Gastrocnemius medialis (tissue), 4 donors: ENCODE data around the gene KLHDC7B. TPM values are rescaled to one million over a fixed set of nuclear protein-coding genes. Genes with fewer than 3 reads are reported as not detected.

Experiments used
- ATAC-seq, 2 donors: fragments of 150-250 bp; one replicate each; pipeline ENCODE4 v1.9.1; 2016
- DNase-seq, 2 donors: peaks; one replicate each; pipeline ENCODE4 v3.0.0-alpha.2; 2019
- H3K27ac ChIP-seq, 4 donors: fragments of 200-600 bp; sonication (generic); 1 replicate in 1 of 4; 2 replicates in 3 of 4; pipeline ENCODE4 v1.5.1; 2016 to 2018; ENCODE audit warnings: mild to moderate bottlenecking in 2 of 4, moderate library complexity in 1 of 4
- H3K27me3 ChIP-seq, 3 donors: fragments of 200-600 bp; sonication (generic) in 2 of 3; 1 replicate in 1 of 3; 2 replicates in 2 of 3; pipeline versions ENCODE4 v1.5.1 to v1.6.0; 2016 to 2019; ENCODE audit warnings: mild to moderate bottlenecking in 1 of 3, moderate library complexity in 1 of 3
- H3K36me3 ChIP-seq, 2 donors: fragments of 200-600 bp; sonication (generic) in 1 of 2; one replicate each; pipeline ENCODE4 v1.5.1; 2017 to 2018
- H3K4me1 ChIP-seq, 2 donors: fragments of 200-600 bp; sonication (generic) in 1 of 2; one replicate each; pipeline ENCODE4 v1.5.1; 2016 to 2017; ENCODE audit warnings: mild to moderate bottlenecking in 2 of 2
- H3K4me3 ChIP-seq, 4 donors: fragments of 200-600 bp; sonication (generic) in 3 of 4; 1 replicate in 1 of 4; 2 replicates in 3 of 4; pipeline ENCODE4 v1.5.1; 2016 to 2019; ENCODE audit warnings: mild to moderate bottlenecking in 2 of 4
- H3K9me3 ChIP-seq, 3 donors: fragments of 200-600 bp; sonication (generic) in 2 of 3; 1 replicate in 1 of 3; 2 replicates in 2 of 3; pipeline ENCODE4 v1.5.1; 2016 to 2019
- POLR2A ChIP-seq, 2 donors: fragments of 450-650 bp; IDR thresholded peaks; one replicate each; pipeline ENCODE4 v1.6.1; 2017; ENCODE audit warnings: antibody characterized with exemption in 2 of 2, mild to moderate bottlenecking in 2 of 2, moderate library complexity in 2 of 2
- in situ Hi-C, 4 donors: fragments of 200-750 bp; cut with MboI; loops; one replicate each; pipeline versions ENCODE4 v1.15.0 to v1.8.0; 2017; ENCODE audit warnings: low sequenced_read_pairs in 4 of 4
- intact Hi-C: fragments of 100-400 bp; cut with DNase I; formaldehyde crosslinking; loops from one replicate; pipeline ENCODE4 v1.15.1; 2023; ENCODE audit warnings: low total_unique reads
- total RNA-seq, 4 donors: library from RNA; depleted of rRNA; stranded (reverse); fragments of >200 nt; gene quantifications; one replicate each; pipeline versions ENCODE4 v1.1.0 to v1.2.3, GENCODE V29; 2016
- TF ChIP-seq, protein P1 (sequence below), 5 experiments: fragments of 450-650 bp in 3 of 5; fragments of 200-600 bp in 2 of 5; sonication (generic) in 2 of 5; IDR thresholded peaks in 4 of 5; conservative IDR thresholded peaks in 1 of 5; 1 replicate in 4 of 5; 2 replicates in 1 of 5; pipeline ENCODE4 v1.5.1; 2016 to 2019; ENCODE audit warnings: antibody characterized with exemption in 5 of 5, mild to moderate bottlenecking in 3 of 5, moderate library complexity in 3 of 5

KLHDC7B gene
- total RNA-seq, 4 donors from 2014 or later = not detected

DNA sequence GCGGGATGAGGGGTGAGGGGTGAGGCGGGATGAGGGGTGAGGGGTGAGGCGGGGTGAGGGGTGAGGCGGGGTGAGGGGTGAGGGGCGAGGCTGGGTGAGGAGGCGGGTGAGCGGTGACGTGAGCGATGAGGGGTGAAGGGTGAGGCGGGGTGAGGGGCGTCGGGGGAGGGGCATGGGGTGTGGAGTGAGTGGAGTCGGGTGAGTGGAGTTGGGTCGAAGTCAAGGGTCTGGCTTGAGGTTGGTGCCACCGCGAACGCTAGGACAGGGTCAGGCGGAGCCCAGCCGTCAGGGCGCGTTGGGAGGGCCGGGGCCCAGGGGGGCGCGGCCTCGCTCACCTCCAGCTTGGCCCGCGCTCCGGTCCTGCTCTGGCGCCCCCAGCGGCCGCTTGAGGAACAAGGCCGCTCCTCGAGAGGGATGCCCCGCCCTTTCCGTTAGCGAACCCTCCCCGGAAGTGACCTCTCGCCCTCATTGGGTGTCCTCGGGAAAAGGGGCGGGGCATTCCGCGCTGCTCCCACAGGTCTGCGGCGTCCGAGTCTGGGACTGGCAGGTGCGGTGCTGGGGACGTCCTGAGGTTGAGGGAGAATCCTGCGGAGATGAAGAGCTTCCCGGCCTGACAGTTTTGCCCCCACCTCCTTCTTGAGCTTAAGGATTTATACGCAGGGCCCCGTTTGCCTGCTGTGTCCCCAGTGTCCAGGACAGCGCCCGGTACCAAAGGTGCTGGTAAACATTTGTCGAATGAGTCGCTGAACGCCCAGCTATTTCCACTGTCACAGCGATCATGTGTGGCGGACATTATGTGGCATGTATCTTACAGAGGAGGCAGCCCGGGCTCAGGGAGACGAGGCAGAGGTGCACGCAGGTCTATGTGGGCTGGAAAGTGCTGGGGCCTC is 17.1 kb downstream of the KLHDC7B start, which contains the start of gene SYCE3:
SYCE3 (minus strand) TSS at position 397 of the 890 bp plus-strand sequence. CDS start 6,514 bp downstream, outside the sequence.
- Histone ChIP-seq H3K9me3 (no peaks in the 10 kb centered on the region), H3K4me1 (peaks cover 0 to 10% of the 10 kb centered on the region in 2 donors), H3K27me3 (no peaks in the 10 kb centered on the region), H3K4me3 (peak within 1 kb of the TSS; percentile 67 to 87 (median 68)), H3K36me3 (peaks cover 0 to 6% of the 10 kb centered on the region in 2 donors), H3K27ac (peak within 1 kb of the TSS; percentile 77 to 82 (median 81))
- DNase-seq (peak; percentile 96 to 97), ATAC-seq (peak; percentile 96 to 99)
- intact Hi-C loops = loop anchor here (1.0 kb wide), 1 partner anchor 20 kb away; the partner anchor contains the start of gene CHKB
- TF ChIP-seq POLR2A (IDR thresholded peaks at IDR 0.05) = peak; percentile 78 to 81
- TF ChIP-seq, protein P1, sequence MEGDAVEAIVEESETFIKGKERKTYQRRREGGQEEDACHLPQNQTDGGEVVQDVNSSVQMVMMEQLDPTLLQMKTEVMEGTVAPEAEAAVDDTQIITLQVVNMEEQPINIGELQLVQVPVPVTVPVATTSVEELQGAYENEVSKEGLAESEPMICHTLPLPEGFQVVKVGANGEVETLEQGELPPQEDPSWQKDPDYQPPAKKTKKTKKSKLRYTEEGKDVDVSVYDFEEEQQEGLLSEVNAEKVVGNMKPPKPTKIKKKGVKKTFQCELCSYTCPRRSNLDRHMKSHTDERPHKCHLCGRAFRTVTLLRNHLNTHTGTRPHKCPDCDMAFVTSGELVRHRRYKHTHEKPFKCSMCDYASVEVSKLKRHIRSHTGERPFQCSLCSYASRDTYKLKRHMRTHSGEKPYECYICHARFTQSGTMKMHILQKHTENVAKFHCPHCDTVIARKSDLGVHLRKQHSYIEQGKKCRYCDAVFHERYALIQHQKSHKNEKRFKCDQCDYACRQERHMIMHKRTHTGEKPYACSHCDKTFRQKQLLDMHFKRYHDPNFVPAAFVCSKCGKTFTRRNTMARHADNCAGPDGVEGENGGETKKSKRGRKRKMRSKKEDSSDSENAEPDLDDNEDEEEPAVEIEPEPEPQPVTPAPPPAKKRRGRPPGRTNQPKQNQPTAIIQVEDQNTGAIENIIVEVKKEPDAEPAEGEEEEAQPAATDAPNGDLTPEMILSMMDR (IDR thresholded peaks at IDR 0.05 in 4 of 5, conservative IDR thresholded peaks at IDR 0.05 in 1 of 5) = peak; percentile 95 to 98 (median 97)
- in situ Hi-C loops = no loop called here

- peak; percentile 27 to 46 for ATAC-seq
- DNase-seq = no peak
Measured at GRCh38 chr22:50563413-50564160, 17.9 kb downstream of the KLHDC7B start.

GRCh38 chr22:50564289-50564688 is 18.6 kb downstream of the KLHDC7B start:
- Histone ChIP-seq H3K36me3 (peaks cover 0 to 21% of the 10 kb centered on the region in 2 donors), H3K27ac (peak overlapping the region in 1 of 4 donors; percentile 82), H3K27me3 (no peaks in the 10 kb centered on the region), H3K4me3 (no peak overlapping the region), H3K9me3 (no peaks in the 10 kb centered on the region), H3K4me1 (peaks cover 0 to 10% of the 10 kb centered on the region in 2 donors)
- in situ Hi-C loops = no loop called here
- TF ChIP-seq, protein P1 (IDR thresholded peaks at IDR 0.05 in 4 of 5, conservative IDR thresholded peaks at IDR 0.05 in 1 of 5) = no peak
- no peak for TF ChIP-seq POLR2A (IDR thresholded peaks at IDR 0.05)
- intact Hi-C loops = no loop called here
- DNase-seq = no peak
- ATAC-seq = no peak

More at GRCh38 chr22:50563413-50564160, 17.9 kb downstream of the KLHDC7B start:
- H3K9me3 ChIP-seq = no peaks in the 10 kb centered on the region
- H3K36me3 ChIP-seq = peaks cover 0 to 14% of the 10 kb centered on the region in 2 donors
- no peaks in the 10 kb centered on the region for H3K27me3 ChIP-seq
- peak overlapping the region; percentile 77 to 82 (median 81) for H3K27ac ChIP-seq
- peaks cover 0 to 10% of the 10 kb centered on the region in 2 donors for H3K4me1 ChIP-seq
- intact Hi-C loops (no loop called here), in situ Hi-C loops (no loop called here)
- peak overlapping the region; percentile 67 to 87 (median 68) for H3K4me3 ChIP-seq
- no peak for TF ChIP-seq POLR2A (IDR thresholded peaks at IDR 0.05)
- TF ChIP-seq, protein P1 (IDR thresholded peaks at IDR 0.05 in 4 of 5, conservative IDR thresholded peaks at IDR 0.05 in 1 of 5) = no peak

DNA sequence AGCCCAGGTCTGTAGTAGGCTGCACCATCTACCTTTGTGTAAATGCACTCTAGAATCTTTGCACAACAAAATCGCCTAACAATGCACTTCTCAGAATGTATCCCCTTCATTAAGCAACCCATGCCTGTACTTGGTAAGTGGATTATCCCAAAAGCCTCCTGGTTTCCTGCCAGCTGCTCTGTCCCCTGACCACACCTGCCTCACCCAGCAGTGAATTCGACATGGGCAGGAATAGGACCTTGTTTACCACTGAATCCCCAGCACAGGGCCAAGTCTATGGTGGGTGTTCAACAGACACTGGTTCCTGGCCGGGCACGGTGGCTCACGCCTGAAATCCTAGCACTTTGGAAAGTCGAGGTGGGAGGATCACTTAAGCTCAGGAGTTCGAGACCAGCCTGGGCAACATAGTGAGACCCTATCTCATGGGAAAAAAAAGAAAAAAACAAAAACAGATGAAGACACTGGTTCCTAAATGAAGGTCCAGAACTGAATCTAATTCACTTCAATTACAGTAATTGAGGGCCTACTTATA is 22.1 kb downstream of the KLHDC7B start:
- DNase-seq (no peak), ATAC-seq (no peak)
- Histone ChIP-seq H3K36me3 (peaks cover 0 to 55% of the 10 kb centered on the region in 2 donors), H3K9me3 (no peaks in the 10 kb centered on the region), H3K4me1 (peaks cover 0 to 15% of the 10 kb centered on the region in 2 donors), H3K4me3 (no peak overlapping the region), H3K27me3 (no peaks in the 10 kb centered on the region), H3K27ac (no peak overlapping the region)
- intact Hi-C loops = no loop called here
- TF ChIP-seq POLR2A (IDR thresholded peaks at IDR 0.05) = no peak
- TF ChIP-seq, protein P1 (IDR thresholded peaks at IDR 0.05 in 4 of 5, conservative IDR thresholded peaks at IDR 0.05 in 1 of 5) = no peak
- in situ Hi-C loops = no loop called here
